GM21423 (cell line): ENCODE measurements around the gene AKAP13.
A peak's percentile ranks its signal among the peaks of the same experiment; 100 is the strongest.
"Not testable (repeated sequence)": the region's sequence is repeated elsewhere in the genome, so short reads cannot be mapped to it uniquely, and the experiment has no call there.

Source experiments
- ATAC-seq: cut with Tn5 transposase; IDR thresholded peaks from one replicate; pipeline ENCODE4 v1.9.1; 2021; ENCODE audit warnings: mild to moderate bottlenecking, moderate library complexity; ENCODE audit not compliant: unreplicated experiment

The AKAP13 gene

GRCh38 chr15:85557385-85557784, 177.0 kb downstream of the AKAP13 start:
- no peak for ATAC-seq

DNA sequence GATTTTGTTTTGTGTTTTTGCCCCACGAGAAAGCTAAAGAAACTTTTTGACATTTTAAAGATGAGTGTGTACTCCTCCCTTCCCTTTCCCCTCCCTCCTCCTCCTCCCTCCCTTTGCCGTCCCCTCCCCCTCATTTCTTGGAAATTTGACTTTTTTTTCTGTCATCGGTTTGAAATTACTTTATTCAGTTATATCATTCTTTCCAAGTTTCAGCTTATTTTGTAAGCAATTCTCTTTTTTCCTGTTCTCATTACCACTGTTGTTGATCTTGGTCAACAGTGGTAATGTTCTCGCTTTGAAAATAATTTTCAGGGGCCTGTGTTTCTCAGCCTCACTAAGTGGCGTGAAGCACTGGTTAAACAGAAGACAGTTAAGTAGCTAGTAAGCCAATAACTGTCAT, 178.4 kb downstream of the AKAP13 start:
- ATAC-seq: no peak

DNA sequence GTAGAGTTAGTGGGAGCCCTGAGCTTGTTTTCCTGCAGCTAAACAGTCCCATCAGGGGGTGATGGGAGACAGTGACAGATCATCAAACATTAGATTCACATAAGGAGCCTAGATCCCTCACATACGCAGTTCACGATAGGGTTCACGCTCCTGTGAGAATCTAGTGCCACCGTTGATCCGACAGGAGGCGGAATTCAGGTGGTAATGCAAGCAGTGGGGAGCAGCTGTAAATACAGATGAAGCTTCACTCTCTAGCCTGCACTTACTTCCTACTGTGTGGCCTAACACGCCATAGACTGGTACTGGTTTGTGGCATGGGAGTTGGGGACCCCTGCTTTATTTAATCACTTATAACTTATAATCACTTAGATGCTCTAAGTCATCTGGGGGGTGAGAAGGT, 179.1 kb downstream of the AKAP13 start:
- no peak for ATAC-seq

DNA sequence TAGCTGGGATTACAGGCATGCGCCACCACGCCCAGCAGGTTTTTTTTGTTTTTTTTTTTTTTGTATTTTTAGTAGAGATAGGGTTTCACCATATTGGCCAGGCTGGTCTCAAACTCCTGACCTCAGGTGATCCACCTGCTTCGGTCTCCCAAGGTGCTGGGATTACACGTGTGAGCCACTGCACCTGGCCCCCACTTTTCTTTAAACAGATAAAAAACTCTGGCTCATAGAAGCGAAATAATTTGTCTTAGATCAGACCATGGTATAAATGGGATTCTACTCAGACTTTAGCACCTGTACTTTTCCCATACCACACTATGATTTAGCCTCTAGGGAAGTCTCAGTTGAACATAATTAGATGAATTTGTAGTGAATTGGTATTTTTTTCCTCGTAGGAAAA, 182.4 kb downstream of the AKAP13 start:
- ATAC-seq: no peak

GRCh38 chr15:85563328-85563727, 182.9 kb downstream of the AKAP13 start:
- no peak for ATAC-seq

- no peak for ATAC-seq
Measured at GRCh38 chr15:85563731-85564130, 183.3 kb downstream of the AKAP13 start.

DNA sequence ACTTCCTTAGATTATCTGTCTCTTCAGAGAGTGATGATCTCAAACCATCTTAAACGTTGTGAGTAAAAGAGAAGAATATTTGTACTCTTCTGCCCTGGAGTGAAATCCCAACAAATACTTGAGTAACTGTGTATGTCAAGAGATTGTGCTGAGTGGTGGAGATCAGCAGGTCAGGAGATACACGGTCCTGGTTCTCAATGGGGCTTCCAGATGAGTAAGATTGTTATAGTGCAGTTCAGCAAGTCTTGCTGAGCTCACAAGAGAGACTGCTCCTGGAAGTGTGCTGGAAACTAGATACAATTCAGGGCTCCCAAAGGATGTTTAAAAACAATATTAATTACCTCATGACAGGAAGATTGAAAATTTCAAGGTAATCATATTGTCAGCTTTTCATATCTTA, 184.3 kb downstream of the AKAP13 start:
- no peak for ATAC-seq

GRCh38 chr15:85568261-85568808, 187.9 kb downstream of the AKAP13 start:
- ATAC-seq: no peak

GRCh38 chr15:85570336-85570735, 189.9 kb downstream of the AKAP13 start:
- ATAC-seq: no peak

DNA sequence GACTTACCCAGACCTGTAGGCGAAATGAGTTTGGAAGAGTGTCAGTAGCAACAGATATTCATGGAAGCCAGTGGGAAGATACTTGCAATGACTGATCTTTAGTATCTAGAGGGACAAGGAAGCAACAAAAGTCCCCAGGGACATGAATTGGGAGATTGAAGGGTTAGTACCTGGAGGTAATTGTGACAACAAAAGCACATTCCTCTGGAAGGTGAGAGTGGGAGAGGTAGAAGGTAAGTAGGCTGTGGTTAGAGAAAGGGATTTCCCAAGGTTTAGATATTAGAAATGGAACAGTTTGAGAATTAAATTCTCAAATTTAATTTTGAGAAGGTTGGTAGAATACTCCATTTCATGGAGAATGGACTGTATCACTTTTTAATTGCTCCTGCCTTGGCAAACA, 191.4 kb downstream of the AKAP13 start:
- no peak for ATAC-seq

GRCh38 chr15:85576392-85576791, 196.0 kb downstream of the AKAP13 start:
- ATAC-seq: no peak

DNA sequence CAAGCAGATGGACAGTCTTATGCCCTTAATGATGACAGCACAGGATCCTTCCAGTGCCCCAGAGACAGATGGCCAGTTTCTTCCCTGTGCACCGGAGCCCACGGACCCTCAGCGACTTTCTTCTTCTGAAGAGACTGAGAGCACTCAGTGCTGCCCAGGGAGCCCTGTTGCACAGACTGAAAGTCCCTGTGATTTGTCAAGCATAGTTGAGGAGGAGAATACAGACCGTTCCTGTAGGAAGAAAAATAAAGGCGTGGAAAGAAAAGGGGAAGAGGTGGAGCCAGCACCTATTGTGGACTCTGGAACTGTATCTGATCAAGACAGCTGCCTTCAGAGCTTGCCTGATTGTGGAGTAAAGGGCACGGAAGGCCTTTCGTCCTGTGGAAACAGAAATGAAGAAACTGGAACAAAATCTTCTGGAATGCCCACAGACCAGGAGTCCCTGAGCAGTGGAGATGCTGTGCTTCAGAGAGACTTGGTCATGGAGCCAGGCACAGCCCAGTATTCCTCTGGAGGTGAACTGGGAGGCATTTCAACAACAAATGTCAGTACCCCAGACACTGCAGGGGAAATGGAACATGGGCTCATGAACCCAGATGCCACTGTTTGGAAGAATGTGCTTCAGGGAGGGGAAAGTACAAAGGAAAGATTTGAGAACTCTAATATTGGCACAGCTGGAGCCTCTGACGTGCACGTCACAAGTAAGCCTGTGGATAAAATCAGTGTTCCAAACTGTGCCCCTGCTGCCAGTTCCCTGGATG, 198.7 kb downstream of the AKAP13 start:
- ATAC-seq: no peak

DNA sequence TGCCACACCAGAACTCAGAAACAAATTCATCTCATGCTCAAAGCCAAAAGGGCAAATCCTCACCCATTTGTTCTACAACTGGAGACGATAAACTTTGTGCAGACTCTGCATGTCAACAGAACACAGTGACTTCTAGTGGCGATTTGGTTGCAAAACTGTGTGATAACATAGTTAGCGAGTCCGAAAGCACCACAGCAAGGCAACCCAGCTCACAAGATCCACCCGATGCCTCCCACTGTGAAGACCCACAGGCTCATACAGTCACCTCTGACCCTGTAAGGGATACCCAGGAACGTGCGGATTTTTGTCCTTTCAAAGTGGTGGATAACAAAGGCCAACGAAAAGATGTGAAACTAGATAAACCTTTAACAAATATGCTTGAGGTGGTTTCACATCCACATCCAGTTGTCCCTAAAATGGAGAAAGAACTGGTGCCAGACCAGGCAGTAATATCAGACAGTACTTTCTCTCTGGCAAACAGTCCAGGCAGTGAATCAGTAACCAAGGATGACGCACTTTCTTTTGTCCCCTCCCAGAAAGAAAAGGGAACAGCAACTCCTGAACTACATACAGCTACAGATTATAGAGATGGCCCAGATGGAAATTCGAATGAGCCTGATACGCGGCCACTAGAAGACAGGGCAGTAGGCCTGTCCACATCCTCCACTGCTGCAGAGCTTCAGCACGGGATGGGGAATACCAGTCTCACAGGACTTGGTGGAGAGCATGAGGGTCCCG, 199.7 kb downstream of the AKAP13 start:
- ATAC-seq: no peak

GRCh38 chr15:85580879-85581278, 200.5 kb downstream of the AKAP13 start:
- peak; percentile 27 for ATAC-seq

GRCh38 chr15:85581495-85581894, 201.1 kb downstream of the AKAP13 start:
- ATAC-seq: no peak

DNA sequence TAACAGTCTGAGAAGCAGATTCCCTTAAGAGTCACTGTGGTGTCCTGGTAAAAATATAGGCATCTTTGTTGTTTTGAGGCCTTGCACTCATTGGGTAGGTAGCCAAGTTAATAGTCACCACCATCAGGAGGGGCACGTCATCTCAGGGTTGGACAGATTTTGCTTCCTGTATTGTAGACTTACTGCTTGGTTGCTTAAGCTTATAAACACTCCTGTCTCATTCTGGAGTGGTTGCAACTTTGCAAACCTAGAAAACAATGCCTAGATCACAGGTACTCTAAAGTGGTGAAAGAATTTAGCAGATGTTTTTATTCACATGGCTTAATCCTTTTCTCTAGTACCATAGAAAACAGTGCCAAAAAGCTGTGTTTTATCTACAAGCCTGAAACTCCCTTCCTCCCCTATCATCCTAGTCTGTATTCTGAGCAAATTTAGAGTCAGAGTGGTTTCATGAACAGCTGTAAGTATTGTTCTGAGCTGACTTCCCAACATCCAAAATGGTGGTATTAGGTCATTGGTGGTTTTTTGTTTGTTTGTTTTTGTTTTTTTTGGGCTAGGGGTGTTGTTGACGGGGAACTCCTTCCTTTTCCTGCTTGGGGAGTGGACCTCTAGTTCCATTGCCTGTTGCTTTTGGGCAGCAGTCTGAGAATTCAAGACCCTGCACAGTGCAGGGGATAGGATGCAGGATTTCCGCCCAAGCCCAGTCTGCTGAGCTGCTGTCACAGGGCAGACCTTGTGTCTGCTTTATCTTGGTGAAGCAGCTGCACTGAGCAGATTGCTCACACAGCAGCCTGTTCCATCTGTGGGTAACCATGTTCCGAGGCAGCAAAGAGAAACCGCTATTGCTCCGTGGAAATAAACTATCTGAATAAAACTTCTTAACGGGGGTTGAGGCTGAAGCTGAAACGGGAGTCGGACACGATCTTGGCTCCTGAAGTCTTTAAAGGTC, 202.0 kb downstream of the AKAP13 start:
- peak; percentile 38 for ATAC-seq

DNA sequence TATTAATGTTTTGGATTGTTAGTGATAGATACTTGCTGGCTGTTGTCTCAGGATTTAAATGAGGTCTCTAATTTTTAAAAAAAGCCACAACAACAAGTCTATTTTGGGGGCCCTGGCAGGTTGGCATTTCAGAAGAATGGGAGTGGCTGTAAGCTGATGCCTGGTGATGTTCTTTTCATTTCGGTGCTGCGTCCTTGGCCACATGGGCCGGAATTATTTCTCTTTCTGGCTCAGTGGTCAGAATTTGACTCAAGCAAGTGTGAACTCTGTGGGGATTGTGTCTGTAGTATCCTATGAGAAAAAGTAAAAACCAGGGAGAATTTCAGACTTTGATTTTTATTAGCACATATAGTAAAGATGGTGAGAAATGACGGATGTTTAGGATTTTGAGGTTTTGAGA, 203.0 kb downstream of the AKAP13 start:
- ATAC-seq: no peak

DNA sequence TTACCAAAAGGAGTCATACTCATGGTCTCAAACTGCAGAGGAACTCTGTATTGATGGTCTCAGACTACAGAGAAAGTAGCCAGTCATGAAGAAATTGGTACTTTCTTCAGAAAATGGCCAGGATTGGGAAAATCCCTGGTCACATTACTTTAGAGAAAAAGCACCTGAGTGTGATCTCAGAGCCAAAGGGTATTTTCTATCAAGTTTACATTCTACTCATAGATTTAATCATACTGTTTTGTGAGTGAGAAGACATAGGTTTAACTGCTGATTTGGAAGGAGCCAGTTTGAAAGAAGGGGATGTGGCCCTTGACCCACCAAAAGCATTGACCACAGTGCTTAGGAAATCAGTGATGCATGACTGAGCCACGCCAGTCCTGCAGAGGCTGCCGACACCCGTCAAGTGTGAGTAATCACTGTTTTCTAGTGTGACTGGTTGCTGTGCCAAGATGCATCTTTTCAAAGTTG, 203.6 kb downstream of the AKAP13 start:
- ATAC-seq: peak; percentile 40

DNA sequence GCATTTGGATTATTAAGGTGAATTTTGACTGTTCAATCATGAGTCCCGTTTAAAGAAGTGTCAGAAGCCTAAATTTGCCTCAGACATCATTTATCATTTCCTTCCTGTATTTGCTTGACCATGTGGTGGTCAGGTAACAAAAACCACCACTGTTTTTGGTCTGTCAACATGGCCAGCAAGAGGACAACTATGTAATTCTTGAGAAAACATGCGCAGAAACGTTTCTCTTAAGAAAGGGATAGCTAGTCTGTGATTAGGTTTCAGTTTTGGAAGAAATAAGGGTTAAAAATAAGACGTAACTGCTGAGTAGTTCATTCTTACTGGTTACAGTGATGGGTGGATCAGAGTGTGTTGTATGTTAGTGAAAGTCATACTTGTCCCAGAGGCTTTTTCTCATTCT, 204.5 kb downstream of the AKAP13 start:
- ATAC-seq: no peak

DNA sequence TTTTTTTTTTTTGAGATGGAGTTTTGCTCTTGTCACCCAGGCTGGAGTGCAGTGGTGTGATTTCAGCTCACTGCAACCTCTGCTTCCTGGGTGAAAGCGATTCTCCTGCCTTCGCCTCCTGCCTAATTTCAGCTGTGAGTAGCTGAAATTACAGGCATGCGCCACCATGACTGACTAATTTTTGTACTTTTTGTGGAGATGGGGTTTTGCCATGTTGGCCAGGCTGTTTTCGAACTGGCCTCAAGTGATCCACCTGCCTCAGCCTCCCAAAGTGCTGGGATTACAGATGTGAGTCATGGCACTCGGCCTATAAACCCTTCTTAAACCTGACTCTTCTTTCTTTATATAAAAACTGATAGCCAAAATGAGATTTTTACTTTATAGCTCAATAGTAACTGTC, 205.8 kb downstream of the AKAP13 start:
- ATAC-seq: not testable (repeated sequence)
